Measurements from ENCODE around the gene BIN1. TPM values are rescaled to one million over a fixed set of nuclear protein-coding genes. Genes with fewer than 3 reads are reported as not detected.

Gene BIN1
- total RNA-seq, 1 experiment from 2014 or later, result 58.9 TPM

- TSS peak; percentile 38 for BruUV-seq (replicated peaks)
- H3K4me3 ChIP-seq (ENCODE audit: low read length), result peak overlapping the region; percentile 97
- peak overlapping the region; percentile 23 for H3K27ac ChIP-seq (ENCODE audit: low read length)
- H3K36me3 ChIP-seq (ENCODE audit: low read depth, low read length), result no peaks in the 10 kb centered on the region
- DNase-seq (no peak), ATAC-seq (peak; percentile 14)
- no peaks in the 10 kb centered on the region for H3K9me2 ChIP-seq (replicated peaks; ENCODE audit: low read length)
- POLR2A ChIA-PET (ENCODE audit: unreplicated experiment), result interaction anchor here (0.5 to 0.9 kb wide), 2 partner anchors 111 to 167 kb away, joined by 4 to 8 read pairs; no protein-coding TSS in a partner anchor
- H3K4me1 ChIP-seq (ENCODE audit: insufficient read depth, low read length), result peaks cover 19% of the 10 kb centered on the region
- peak overlapping the region; percentile 97 for H3K4me2 ChIP-seq (ENCODE audit: low read length)
- no peaks in the 10 kb centered on the region for H3K9me3 ChIP-seq (ENCODE audit: low read length)
- H3K79me2 ChIP-seq (ENCODE audit: low read length), result peaks cover 52% of the 10 kb centered on the region
- intact Hi-C loops (cut with micrococcal nuclease), result loop anchor here (2.0 kb wide), 2 partner anchors 42 kb away; no protein-coding TSS in a partner anchor
- H4K20me1 ChIP-seq (ENCODE audit: low read length), result no peaks in the 10 kb centered on the region
- H3K27me3 ChIP-seq (ENCODE audit: low read length), result no peaks in the 10 kb centered on the region
- peak overlapping the region; percentile 77 for H3K9ac ChIP-seq (ENCODE audit: low read length)
- CTCF ChIA-PET, result interaction anchor here (0.6 to 1.2 kb wide), 4 partner anchors 26 to 90 kb away, joined by 3 to 7 read pairs (median 4); no protein-coding TSS in a partner anchor
- peak overlapping the region; percentile 83 for H2AFZ ChIP-seq (ENCODE audit: low read length)
- TF ChIP-seq EZH2phosphoT487 (IDR thresholded peaks at IDR 0.05; ENCODE audit: borderline replicate concordance, low read length), result no peak
- TF ChIP-seq EZH2 (IDR thresholded peaks at IDR 0.05; ENCODE audit: low read length, unreplicated experiment), result no peak
- TF ChIP-seq CTCF (conservative IDR thresholded peaks at IDR 0.05; ENCODE audit: low read depth, low read length), result no peak
- no peaks in the 10 kb centered on the region for H3F3A ChIP-seq (ENCODE audit: low read length, unreplicated experiment)
Observed at GRCh38 chr2:127106457-127106990, 430 bp downstream of the BIN1 start.

- Histone ChIP-seq H3K27me3 (ENCODE audit: low read length) (no peaks in the 10 kb centered on the region), H3K79me2 (ENCODE audit: low read length) (peaks cover 59% of the 10 kb centered on the region), H3K4me1 (ENCODE audit: insufficient read depth, low read length) (peaks cover 26% of the 10 kb centered on the region), H2AFZ (ENCODE audit: low read length) (peak overlapping the region; percentile 83), H3F3A (ENCODE audit: low read length, unreplicated experiment) (no peaks in the 10 kb centered on the region), H4K20me1 (ENCODE audit: low read length) (no peaks in the 10 kb centered on the region; the same call in 1 of the 2 replicates), H3K27ac (ENCODE audit: low read length) (peak overlapping the region; percentile 23), H3K4me3 (ENCODE audit: low read length) (peak overlapping the region; percentile 97), H3K9ac (ENCODE audit: low read length) (peak overlapping the region; percentile 77), H3K4me2 (ENCODE audit: low read length) (peak overlapping the region; percentile 97), H3K36me3 (ENCODE audit: low read depth, low read length) (no peaks in the 10 kb centered on the region), H3K9me3 (ENCODE audit: low read length) (no peaks in the 10 kb centered on the region), H3K9me2 (replicated peaks; ENCODE audit: low read length) (no peaks in the 10 kb centered on the region)
- ChIA-PET POLR2A (ENCODE audit: unreplicated experiment) (no interaction called here), CTCF (interaction anchor here (0.6 to 1.2 kb wide), 2 partner anchors 47 to 91 kb away, joined by 4 to 7 read pairs; no protein-coding TSS in a partner anchor)
- DNase-seq (peak; percentile 24), ATAC-seq (peak; percentile 13)
- TF ChIP-seq EZH2phosphoT487 (IDR thresholded peaks at IDR 0.05; ENCODE audit: borderline replicate concordance, low read length) (no peak), EZH2 (IDR thresholded peaks at IDR 0.05; ENCODE audit: low read length, unreplicated experiment) (no peak), CTCF (conservative IDR thresholded peaks at IDR 0.05; ENCODE audit: low read depth, low read length) (no peak)
- intact Hi-C loops (cut with micrococcal nuclease), result loop anchor here (2.0 kb wide), 2 partner anchors 41 to 43 kb away; no protein-coding TSS in a partner anchor
- no TSS peak for BruUV-seq (replicated peaks)
Observed at GRCh38 chr2:127105656-127106456, 1.1 kb downstream of the BIN1 start.
